ENCODE measurements around the gene COASY. TPM values are rescaled to one million over a fixed set of nuclear protein-coding genes. Genes with fewer than 3 reads are reported as not detected.

COASY gene
- total RNA-seq, 4 donors from 2014 or later: 13.4 to 27.5 (median 22.4) TPM

GRCh38 chr17:42598905-42599304, 37.0 kb downstream of the COASY start:
- H3K36me3 ChIP-seq: peaks cover 0 to 23% (median 13%) of the 10 kb centered on the region in 4 donors
- TF ChIP-seq POLR2AphosphoS5 (IDR thresholded peaks at IDR 0.05): no peak
- TF ChIP-seq CTCF (IDR thresholded peaks at IDR 0.05): no peak
- TF ChIP-seq EP300 (IDR thresholded peaks at IDR 0.05): no peak
- TF ChIP-seq POLR2A (IDR thresholded peaks at IDR 0.05; ENCODE audit: low read depth): no peak
- peaks cover 13 to 22% (median 16%) of the 10 kb centered on the region in 4 donors for H3K4me1 ChIP-seq
- H3K4me3 ChIP-seq: no peak overlapping the region
- no peak for DNase-seq (ENCODE audit: extremely low spot score)
- no peak overlapping the region for H3K27ac ChIP-seq (replicated peaks in 1 of 4)
- 20% methylated on average over 2 of the region's 2 CpGs for WGBS
- no peaks in the 10 kb centered on the region for H3K9me3 ChIP-seq
- H3K27me3 ChIP-seq: no peaks in the 10 kb centered on the region
- intact Hi-C loops (cut with DNase I): no loop called here

- Histone ChIP-seq H3K9me3 (no peaks in the 10 kb centered on the region), H3K4me3 (no peak overlapping the region), H3K36me3 (peaks cover 0 to 14% (median 4%) of the 10 kb centered on the region in 4 donors), H3K27me3 (no peaks in the 10 kb centered on the region), H3K4me1 (peaks cover 37 to 66% (median 51%) of the 10 kb centered on the region in 4 donors), H3K27ac (replicated peaks in 1 of 4) (no peak overlapping the region)
- TF ChIP-seq POLR2A (IDR thresholded peaks at IDR 0.05; ENCODE audit: low read depth): no peak
- no peak for TF ChIP-seq EP300 (IDR thresholded peaks at IDR 0.05)
- no peak for TF ChIP-seq CTCF (IDR thresholded peaks at IDR 0.05)
- TF ChIP-seq POLR2AphosphoS5 (IDR thresholded peaks at IDR 0.05): no peak
- WGBS: 88% methylated on average over 7 of the region's 7 CpGs
- DNase-seq (ENCODE audit: extremely low spot score): no peak
- intact Hi-C loops (cut with DNase I): no loop called here
These were observed 41.4 kb downstream of the COASY start for GRCh38 chr17:42603318-42603717.

GRCh38 chr17:42607769-42608168, 45.8 kb downstream of the COASY start:
- Histone ChIP-seq H3K27ac (replicated peaks in 1 of 4) (peak overlapping the region in 2 of 4 donors; percentile 89 to 93), H3K27me3 (no peaks in the 10 kb centered on the region), H3K4me1 (peaks cover 31 to 59% (median 56%) of the 10 kb centered on the region in 4 donors), H3K4me3 (peak overlapping the region; percentile 72 to 97 (median 86)), H3K9me3 (no peaks in the 10 kb centered on the region), H3K36me3 (peaks cover 11 to 17% (median 14%) of the 10 kb centered on the region in 4 donors)
- intact Hi-C loops (cut with DNase I): loop anchor here (2.0 kb wide), 1 partner anchor 71 kb away; no protein-coding TSS in a partner anchor
- TF ChIP-seq POLR2A (IDR thresholded peaks at IDR 0.05; ENCODE audit: low read depth) (no peak), EP300 (IDR thresholded peaks at IDR 0.05) (no peak), CTCF (IDR thresholded peaks at IDR 0.05) (no peak), POLR2AphosphoS5 (IDR thresholded peaks at IDR 0.05) (no peak)
- no peak for DNase-seq (ENCODE audit: extremely low spot score)
- WGBS: 25% methylated on average over 3 of the region's 3 CpGs

GRCh38 chr17:42608305-42609181, 46.6 kb downstream of the COASY start:
- no peak for TF ChIP-seq CTCF (IDR thresholded peaks at IDR 0.05)
- TF ChIP-seq POLR2A (IDR thresholded peaks at IDR 0.05; ENCODE audit: low read depth): no peak
- TF ChIP-seq POLR2AphosphoS5 (IDR thresholded peaks at IDR 0.05): no peak
- no peak for TF ChIP-seq EP300 (IDR thresholded peaks at IDR 0.05)
- under 1% methylated on average over 27 of the region's 30 CpGs for WGBS
- peaks cover 17 to 20% (median 20%) of the 10 kb centered on the region in 4 donors for H3K36me3 ChIP-seq
- peaks cover 31 to 59% (median 54%) of the 10 kb centered on the region in 4 donors for H3K4me1 ChIP-seq
- intact Hi-C loops (cut with DNase I): loop anchor here (2.0 kb wide), 1 partner anchor 70 kb away; no protein-coding TSS in a partner anchor
- H3K9me3 ChIP-seq: no peaks in the 10 kb centered on the region
- H3K27me3 ChIP-seq: no peaks in the 10 kb centered on the region
- DNase-seq (ENCODE audit: extremely low spot score): no peak
- H3K4me3 ChIP-seq: peak overlapping the region; percentile 72 to 97 (median 86)
- peak overlapping the region; percentile 89 to 95 (median 94) for H3K27ac ChIP-seq (replicated peaks in 1 of 4)
